Embryonic facial prominence (tissue), 1 donor: ENCODE measurements around the gene DENND11.

ENCODE experiments used
- DNase-seq: peaks from one replicate; pipeline ENCODE4 v3.0.0-alpha.2; 2016; ENCODE audit errors: extremely low spot score

The DENND11 gene

DNA sequence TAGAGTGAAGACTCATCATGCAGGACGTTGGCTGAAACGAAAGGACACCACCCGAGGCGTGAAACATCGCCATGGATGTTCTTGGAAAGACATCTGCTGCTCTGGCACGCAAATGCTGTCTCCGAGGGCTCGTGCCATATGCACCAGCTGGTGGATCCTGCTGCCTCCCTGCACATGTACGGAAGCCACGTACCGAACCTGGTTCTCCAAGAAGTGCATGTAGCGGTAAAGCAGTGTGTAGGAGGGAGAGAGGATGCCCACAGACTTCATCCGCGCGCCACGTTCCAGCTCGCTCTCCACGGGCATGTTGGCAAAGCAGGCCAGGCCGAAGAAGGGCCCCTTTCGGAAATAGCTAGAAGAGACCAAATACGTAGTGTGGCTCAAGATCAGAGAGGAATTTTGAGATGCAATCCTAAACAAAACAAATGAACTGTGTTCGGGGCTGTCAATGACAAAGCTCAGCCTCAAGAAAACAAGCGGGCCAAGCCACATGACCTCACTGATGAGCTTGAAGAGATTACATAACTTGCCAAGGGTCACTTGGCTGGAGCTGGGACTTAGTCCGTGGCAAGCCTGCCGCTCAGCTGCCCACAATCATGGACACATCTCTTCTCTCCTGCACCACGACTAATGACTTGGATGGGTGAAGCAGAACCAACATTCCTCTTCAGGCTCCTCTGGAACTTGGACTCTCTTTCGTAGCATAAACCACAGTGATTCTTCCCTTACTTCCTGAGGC, 16.5 kb downstream of the DENND11 start:
- DNase-seq, result no peak

DNA sequence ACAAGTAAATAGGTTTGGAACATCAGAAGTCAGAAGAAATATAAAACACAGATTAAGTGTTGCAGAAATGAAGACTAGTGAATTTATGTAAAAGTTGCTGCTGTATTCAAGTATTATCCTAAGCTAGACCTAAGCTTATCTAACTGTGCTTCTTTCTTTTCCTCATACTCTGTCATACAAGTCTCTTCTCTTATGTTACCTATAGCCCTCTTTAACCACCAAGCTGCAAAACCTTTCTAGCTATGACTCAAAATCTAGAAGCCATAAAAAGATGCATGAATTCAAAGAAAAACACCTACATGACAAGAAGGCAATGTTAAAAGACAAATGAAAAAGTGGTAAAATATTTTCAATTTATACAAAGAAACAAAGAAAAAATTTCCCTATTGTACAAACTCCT, 23.0 kb downstream of the DENND11 start:
- DNase-seq, result no peak

DNA sequence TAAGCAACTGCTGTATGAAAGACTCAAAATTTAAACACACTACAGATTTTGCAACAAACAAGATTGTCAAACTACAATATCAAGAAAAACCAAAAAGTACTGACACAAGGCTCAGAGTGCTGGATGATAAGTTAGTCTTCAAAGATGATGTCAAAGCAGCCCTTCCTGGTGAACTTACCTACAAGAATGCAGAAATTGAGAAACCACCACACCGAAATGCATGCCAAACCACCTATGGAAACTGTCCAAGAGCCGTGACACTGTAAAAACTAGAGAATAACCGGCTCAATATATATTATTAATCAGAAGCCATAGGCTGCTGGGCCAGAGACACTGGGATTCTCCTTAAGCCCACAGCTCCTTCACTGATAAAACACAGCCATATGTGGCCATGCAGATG, 25.3 kb downstream of the DENND11 start:
- no peak for DNase-seq

DNA sequence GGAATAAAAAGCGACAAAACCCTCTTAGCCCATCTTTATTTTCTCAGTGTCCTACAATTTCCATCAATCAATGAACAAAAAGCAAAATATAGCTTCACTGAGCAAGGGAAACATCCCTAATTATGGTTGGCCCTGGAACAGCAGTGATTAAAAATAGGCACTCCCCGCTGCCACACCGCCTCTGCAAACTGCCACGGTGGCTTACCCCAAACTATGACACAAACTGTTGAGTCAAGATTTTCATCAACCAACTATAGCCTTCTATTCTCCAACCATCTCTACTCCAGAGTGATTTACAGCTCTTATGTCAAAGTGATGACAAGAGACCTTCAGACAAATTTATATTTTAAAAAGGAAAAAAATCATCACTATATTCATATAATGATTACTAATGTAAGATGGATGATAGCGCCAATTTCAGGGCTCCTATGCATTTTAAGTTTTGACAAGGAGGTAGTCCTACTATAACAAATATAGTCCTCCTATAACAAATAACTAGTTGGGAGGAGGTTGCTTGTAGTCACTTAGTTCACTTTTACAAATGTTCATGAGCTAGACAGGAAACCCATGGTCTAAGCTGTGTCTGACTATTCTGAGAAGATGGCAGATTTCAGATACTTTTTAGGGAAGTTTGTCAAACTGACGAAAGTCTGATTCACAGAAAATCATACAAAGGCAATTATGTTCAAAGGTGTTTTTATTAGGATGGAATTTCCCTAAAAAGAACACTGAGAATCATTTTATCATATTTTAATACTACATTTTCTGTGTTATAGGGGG, 26.3 kb downstream of the DENND11 start:
- DNase-seq, result no peak

DNA sequence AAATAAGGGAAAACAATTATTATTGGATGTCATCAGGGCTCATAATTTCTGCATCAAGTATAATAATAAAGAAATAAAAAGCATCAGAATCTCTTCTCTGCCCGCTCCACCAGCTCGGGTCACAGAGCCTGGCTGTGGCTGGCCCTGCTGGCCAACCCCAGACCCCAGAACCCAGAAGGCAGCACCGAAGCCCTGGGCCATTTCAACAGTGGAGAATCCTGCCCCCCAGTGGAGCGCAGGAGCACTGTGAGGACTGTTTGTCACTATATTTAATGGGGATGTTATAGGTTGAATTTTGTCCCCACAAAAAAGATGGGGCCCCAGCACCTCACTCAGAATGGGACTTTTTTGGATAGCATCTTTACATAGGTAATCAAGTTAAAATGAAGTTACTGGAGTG, 27.3 kb downstream of the DENND11 start:
- DNase-seq, result no peak

DNA sequence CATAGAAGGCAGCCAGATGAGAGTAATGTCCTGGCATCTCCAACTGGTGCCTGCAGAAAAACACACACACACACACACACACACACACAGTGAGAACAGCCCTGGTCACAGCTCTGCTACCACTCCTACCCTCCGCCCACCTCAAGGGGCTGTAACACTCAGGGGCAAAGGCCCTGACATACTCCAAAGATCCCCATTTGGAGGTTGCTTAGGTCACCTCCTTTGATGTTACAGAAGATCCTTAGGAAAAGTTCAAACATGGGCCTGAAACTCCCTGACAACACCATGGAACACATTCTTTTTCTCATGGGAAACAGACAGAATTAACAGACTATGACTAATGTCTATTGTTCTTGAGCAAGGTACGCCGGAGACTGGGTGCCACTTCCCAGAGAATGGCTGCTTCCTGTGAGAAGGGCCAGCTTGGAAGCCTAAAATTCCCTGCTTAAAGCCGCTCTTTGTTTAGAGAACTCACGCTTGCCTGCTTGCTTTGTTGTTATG, 27.7 kb downstream of the DENND11 start:
- DNase-seq, result no peak

DNA sequence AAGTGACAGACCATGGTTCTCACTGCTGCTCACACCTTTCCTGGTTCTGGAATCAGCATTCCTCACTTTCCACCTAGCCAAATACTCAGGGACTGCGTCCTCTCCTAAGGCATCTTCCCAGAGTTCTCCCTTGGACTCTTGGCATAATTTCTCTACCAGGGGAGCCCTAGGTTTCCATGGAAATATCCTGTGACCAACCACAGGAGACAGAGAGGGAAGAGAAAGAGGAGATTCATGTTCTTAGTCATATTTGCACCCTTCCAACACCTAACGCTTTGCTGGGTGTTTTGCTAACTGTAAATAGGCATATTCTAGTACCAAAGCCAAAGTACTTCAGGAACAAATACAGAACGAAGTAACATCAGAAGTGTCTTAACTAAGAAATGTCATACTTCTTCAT, 28.6 kb downstream of the DENND11 start:
- no peak for DNase-seq

DNA sequence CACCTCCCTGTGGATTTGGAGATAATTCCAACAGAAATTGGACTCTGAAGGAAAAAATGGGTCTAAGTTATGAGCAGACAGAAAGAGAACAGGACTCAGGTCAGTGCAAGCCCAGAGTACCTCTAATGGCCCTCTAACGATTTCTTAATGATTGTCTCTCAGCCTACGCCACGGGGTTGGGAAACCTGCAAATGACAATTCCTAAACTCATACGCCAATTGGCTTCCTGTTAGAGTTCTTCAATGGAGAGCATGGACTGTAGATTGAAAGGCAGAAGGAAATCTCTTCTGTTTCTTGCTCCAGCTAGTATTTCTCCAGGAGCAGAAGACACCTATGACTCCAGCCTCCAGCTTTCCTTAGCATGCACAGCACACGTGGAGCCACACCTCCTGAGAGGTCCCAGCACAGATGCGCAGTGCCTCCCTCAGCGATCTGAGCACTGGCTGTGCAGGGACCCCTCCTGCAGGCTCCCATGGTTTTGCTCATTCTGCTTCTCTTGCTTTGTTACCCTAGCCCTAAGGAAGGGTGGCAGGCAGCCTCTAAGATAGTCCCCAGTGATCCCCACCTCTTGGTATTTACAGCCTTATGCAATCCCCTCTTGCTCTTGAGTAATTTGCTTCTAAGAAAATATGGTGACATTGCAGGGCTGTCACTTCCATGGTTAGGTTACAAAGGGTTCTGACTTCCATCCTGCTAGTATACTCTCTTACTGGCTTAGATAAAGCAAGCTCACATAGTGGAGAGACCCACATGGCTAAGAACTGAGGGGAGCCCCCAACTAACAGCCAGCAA, 30.1 kb downstream of the DENND11 start:
- DNase-seq, result no peak

DNA sequence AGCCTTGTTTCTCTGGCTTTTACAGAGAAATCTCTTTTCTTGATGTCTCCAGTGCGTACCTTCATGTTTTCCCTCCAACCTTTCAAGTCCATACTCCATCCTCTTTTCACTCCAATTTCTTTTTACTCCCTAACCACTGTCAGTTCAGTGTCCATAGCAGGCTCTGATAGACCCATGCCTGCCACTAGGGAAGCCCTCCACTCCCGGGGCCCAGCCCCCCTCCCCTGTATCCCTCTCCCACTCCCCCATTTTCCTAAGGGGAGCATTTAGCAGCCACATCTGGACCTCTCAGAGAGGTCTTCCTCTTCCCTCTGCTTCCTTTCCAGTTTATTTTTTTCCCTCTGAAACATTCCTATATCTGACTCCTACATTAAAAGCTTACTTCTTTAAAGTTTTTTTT, 33.1 kb downstream of the DENND11 start:
- DNase-seq, result no peak

DNA sequence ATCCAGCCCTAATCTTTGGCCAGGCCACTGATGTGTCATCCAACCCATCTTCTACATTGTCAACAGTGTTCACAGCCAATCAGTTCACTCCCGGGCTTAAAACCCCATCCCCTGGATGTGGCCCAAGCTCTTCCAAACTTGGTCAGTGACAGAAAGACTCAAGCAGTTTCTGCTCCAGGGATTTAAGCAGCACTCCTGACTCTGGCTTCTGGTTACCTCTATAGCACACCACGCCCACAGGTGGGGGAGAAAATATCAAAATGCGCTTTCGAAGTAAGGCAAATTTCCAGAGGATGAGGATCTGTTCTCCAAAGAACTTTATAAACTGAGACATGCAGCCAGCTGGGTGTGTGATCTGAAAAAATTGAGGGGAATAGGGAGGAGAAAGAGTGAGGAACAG, 35.9 kb downstream of the DENND11 start:
- no peak for DNase-seq

DNA sequence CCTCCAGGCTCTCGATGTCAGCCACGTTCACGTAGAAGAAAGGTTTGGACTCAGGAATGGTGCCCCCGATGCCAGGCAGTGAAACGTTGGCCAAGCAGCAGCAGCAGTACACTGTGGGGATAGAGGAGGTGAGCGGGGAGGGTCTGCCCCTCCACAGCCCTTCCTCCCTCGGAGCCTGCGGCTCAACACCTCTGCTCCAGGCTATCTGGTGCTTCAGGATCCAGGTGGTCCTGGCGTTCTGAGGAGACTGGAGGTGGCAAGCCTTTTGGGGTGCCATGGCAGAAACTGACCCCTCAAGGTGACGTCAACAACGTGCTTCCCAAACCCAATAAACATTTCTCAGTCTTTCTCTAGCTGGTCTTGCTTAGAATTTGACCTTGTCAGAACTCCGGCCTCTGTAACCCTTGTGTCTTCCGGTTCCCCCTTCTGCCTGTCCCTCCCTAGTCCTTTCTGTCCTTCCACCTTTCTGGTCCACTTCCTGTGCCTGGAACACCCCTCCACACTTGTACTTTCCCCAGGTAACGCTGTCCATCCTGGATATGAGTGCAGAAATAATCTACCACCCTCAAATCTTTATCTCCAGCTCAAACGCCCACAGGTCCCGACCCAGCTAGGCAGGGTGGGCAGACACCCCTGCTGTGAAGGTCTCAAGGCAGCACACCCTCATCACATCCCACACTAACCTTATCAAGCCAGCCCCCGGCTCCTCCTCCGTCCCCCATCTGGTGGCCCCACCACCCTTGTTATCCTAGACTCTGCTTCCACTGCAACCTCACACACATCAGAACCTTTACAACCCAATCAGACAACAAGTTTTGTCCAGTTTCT, 36.5 kb downstream of the DENND11 start:
- no peak for DNase-seq

DNA sequence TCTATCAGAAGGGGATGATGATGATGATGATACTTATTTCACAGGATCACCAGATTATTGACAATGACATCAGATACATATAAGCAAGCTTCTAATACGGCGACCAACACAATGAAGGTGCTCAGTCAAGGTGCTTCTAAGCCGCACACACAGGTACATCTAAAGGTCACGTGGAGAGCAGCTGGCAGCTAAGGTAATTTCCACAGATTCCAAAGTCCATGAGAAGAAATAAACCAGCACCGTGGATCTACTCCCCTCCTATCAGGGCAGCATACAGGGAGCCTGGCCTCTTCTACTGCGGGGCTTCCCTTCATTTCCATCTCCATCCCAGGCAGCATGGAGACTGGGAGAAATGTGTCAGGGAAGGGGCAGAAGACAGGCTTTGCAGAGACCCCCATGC, 37.5 kb downstream of the DENND11 start:
- no peak for DNase-seq

DNA sequence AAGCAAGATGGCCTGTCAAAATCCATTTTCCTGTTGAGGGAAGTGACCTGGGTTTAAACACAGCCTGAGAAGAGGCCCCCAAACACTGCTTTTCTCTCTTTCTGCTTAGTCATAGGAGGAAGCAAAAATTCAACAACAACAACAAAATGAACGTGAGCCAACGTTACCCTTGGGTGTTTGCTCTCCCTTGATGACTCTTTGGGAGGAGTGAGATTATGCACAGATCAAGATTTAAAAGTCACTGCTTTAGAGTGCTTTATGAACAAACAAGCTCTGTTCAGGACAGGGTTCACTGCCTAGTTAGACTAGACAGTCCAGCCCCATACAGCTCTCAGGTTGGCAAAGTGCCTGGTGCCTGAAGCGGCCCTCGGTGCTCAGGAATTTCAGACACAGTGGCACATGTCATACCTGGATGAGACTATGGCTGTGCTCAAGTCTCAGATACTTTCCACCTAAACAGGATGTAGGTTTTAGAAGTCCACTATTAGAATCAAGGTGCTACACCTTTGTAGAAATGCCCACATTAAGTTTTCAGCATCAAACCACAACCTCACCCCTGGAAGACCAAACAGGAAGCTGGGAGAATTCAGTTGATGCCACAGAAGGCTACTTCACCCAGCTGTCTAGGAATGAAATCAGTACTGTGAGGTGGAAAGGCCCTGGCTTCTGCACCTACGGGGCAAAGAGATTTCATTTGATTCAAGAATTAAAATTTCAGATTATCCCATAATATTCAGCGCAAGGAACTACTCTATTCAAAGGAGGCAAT, 38.7 kb downstream of the DENND11 start:
- no peak for DNase-seq

DNA sequence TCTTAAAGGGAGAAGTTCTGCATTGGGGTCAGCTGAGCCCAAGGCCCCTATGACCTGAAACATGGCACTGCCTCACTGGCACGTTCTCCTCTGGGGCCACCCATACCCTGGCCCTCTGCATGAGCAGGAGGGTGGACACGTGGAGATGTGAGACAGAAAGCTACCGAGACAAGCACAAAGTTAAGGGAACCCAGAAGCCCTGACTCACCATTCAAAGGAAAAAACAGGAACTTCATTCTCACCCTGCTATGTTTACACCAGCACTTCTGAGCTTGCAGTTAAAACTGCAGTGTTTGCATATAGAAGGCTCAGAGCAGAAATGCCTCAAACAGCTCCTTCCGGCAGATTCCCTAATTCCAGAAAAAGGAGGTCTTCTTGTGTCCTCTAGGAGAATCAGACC, 41.7 kb downstream of the DENND11 start:
- DNase-seq, result no peak

DNA sequence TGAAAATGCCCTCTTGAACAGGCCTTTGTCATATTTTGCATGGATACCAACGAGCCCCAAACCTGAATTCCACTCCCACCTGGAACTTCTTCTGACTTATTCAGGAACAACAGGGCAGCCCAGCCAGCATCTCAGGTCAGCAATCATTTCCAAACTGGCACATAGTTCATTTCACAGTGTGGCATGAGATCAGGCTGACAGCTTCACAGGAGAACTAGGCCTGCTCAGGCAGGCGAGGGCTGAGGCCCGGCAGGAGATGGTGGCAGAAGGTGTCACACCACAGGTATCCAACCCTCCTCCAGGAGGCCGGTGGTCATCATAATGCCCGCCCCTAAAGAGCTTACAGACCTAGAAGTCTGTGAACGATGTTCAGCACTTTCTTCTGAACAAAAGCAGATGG, 42.5 kb downstream of the DENND11 start:
- DNase-seq, result no peak

DNA sequence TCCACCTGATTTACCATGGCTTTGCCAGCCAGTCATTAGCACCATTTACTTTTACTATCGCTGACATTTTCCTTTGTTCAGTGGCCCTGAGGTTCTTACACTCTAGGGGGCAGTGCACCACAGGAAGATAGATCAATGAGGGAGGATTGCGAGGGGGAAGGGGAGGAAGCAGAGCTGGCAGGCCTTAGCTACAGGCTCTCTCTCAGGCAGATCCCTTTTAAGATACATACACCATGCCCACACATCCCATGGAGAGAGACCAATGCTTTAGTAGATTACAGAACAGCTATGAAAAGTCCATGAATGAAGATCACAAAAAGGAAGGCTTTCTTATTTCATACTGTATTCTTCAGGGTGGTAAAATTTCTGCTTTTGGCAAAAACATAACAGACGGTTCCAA, 47.4 kb downstream of the DENND11 start:
- no peak for DNase-seq

DNA sequence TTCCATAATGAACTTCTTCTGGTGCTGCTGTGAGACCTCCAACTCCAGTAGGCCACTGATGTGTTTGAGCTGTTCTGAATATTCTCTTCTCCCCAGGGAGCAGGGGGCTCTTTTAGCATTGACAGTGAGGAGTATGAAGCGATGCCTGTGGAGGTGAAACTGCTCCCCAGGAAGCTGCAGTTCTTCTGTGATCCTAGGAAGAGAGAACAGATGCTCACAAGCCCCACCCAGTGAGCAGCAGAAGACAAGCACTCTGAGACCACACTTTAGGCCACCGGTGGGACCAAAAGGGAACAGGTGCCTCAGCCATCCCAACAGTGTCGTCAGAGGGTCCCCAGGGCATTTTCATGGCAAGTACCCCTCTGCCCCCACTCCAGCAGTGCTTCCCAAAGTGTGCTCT, 49.3 kb downstream of the DENND11 start:
- DNase-seq, result no peak
